HG02884 (cell line): ENCODE results near the gene SERPINA5.
"Not testable (repeated sequence)": the region's sequence is repeated elsewhere in the genome, so short reads cannot be mapped to it uniquely, and the experiment has no call there.

Source experiments
- ATAC-seq: cut with Tn5 transposase; IDR thresholded peaks from one replicate; pipeline ENCODE4 v1.9.1; 2021; ENCODE audit warnings: mild to moderate bottlenecking, moderate library complexity; ENCODE audit not compliant: unreplicated experiment

Gene SERPINA5

GRCh38 chr14:94573475-94574277 is 7.5 kb upstream of the SERPINA5 start:
- ATAC-seq: no peak

- no peak for ATAC-seq
These were observed 6.9 kb upstream of the SERPINA5 start for GRCh38 chr14:94574336-94574735.

GRCh38 chr14:94575730-94576585 is 5.3 kb upstream of the SERPINA5 start:
- no peak for ATAC-seq

GRCh38 chr14:94577472-94577871 is 3.8 kb upstream of the SERPINA5 start:
- not testable (repeated sequence) for ATAC-seq

DNA sequence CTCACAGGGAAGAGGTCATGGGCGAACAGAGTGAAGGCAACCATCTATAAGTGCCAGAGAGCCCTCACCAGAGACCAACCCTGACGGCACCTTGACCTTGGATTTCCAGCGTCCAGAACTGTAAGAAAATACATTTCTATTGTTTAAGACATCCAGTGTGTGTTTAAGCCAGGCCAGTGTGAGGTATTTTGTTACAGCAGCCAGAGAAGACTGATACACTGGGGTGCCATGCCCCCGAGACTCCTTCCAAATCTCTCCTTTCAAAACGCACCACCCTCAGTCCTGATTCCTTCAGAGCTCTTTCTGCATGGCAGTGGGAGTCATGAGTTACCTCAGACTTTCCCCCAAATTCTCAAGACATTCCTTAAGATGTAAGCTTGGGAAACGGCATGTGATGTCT is 2.5 kb upstream of the SERPINA5 start:
- no peak for ATAC-seq

DNA sequence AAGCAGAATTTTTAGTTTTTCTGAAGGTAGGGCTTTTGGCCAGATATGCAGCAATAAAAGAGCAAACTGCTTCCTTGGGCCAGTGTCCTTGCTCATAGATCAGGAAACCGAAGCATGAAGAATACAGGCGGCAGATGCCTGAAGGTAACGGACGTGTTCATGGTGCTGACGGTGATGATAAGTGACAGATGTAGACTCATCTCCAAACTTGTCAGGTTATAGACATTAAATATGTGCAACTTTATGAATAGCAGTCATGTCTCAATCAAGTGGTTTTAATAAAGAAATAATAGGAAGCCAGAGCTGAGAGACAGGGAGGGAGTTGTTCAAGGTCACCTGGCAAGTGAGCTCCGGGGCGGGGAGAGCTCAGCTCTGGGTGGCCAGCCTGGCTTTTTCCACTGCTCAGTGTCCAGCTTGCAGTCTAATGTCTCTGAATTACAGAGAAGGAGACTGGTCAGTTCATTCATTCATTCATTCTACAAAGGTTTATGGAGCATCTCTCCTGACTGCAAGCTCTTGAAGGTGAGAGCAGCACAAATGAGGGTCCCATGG is 1.0 kb downstream of the SERPINA5 start:
- ATAC-seq: no peak

- no peak for ATAC-seq
These were observed 1.6 kb downstream of the SERPINA5 start for GRCh38 chr14:94582851-94583250.

DNA sequence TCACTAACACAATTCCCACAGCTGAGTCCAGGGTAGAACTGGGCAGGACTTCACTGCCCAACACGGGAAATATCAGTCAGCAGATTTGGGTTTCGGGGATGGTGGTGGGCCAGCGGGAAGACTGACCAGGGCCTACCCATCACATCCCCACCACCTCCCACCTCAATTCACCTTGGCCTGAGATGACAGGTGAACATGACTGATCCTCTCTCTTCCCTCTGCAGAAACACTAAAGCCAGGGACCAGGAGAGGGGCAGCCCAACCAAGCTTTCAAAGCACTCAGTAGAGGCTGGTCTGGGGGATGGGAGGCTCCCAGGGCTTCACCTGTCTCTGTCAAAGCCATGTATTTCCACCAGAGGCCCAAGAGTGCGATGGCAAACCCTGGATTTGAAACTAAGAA is 2.3 kb downstream of the SERPINA5 start:
- ATAC-seq: no peak

DNA sequence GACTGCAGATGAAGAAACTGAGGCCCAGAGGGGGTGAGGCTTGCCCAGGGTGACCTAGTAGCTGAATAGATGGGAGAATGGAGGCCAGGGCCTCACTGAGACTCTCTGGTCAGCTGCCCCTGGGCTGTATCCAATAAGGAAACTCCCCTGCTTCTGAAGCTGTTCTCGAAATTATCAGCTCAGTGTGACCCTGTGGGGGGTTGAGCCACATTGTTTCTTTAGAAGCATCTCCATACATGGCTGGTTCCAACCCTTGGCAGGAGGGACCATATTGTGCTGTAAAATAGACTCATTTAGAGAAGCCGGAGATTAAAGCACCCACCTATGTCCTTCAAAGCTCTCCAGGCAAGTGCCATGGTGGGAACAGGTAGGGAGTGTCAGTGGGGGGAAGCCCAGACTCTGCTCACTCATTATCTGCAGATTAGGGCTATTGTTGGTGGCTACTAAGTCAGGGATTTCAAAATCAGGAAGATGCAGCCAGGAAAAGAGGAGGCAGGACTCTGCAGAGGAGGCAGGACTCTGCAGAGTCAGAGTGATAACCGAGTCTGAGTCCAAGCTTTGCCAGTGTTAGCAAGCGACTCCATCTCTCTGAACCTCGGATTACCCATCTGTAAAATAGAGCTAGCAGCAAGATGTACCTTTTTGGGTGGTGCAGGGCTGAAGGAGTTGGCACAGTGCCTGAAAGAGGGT is 3.5 kb downstream of the SERPINA5 start:
- no peak for ATAC-seq

GRCh38 chr14:94586635-94587034 is 5.4 kb downstream of the SERPINA5 start:
- no peak for ATAC-seq

DNA sequence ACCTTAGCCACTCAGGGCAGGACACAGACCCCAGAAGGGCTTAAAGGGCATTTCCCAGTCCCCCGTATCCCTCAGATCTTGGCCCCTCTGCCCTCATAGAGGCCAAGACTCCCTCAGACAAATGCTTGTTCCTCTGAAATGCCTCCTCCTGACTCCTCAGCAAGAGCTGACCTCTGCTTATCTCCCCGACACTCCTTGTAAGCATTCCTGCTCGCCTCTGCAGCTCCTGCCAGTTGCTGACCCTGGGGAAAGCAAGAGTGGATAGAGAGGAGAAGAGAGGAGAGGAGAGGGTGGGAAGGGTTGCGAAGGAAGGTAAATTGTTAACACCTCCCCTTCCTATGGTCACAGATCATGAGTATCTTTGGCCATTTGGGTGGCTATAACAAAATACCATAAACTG is 7.1 kb downstream of the SERPINA5 start:
- no peak for ATAC-seq

GRCh38 chr14:94591073-94591472 is 9.8 kb downstream of the SERPINA5 start:
- ATAC-seq: no peak

DNA sequence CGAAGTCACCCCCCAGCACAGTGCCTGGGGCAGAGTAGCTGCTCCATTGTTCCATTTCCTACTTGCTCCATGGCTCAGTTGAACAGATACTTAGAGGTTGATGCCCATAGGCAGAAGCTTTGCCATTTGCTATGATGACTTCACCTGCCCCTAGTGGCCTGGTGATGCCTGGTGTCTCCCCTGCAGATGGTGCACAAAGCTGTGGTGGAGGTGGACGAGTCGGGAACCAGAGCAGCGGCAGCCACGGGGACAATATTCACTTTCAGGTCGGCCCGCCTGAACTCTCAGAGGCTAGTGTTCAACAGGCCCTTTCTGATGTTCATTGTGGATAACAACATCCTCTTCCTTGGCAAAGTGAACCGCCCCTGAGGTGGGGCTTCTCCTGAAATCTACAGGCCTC is 10.6 kb downstream of the SERPINA5 start:
- ATAC-seq: no peak

- ATAC-seq: no peak
These were observed 11.2 kb downstream of the SERPINA5 start for GRCh38 chr14:94592457-94592856.

DNA sequence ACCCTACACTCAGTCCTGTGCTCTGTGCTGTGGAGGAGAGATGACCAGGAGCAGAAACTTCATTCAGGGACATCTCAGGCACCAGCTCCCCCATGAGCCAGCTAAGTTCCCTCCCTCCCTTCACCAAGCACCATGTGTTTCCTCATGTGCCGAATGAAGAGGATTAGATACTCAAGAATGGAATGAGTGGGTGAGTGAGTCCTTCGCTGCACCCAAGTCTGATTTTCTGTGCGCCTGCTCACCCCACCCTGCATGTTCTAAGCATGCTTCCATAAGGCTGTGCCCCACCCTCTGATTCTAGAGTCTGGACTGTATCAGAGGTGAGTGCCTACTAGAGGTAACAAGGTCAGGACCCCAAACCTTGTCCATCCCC is 12.1 kb downstream of the SERPINA5 start:
- no peak for ATAC-seq

- no peak for ATAC-seq
These were observed 12.7 kb downstream of the SERPINA5 start for GRCh38 chr14:94593749-94594431.

DNA sequence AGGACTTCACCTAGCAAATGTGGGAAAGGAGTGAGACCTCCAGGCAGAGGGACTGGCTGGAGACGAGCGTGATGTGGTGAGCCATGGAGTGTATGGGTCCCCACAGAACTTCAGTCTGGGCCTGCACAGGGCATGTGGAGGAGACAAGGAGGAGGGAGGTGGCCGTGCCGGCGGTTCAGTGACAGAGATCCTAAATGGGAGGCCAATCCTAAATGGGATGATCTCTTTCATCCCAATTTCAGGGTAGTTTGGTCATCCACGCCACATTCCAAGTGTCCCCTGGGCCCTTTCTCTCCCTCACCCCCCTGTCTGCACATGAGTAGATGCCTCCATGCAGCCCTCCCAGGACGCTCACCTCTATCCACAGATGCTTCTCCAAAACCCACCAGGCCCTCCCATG is 13.2 kb downstream of the SERPINA5 start:
- no peak for ATAC-seq

GRCh38 chr14:94595912-94596311 is 14.7 kb downstream of the SERPINA5 start:
- no peak for ATAC-seq

DNA sequence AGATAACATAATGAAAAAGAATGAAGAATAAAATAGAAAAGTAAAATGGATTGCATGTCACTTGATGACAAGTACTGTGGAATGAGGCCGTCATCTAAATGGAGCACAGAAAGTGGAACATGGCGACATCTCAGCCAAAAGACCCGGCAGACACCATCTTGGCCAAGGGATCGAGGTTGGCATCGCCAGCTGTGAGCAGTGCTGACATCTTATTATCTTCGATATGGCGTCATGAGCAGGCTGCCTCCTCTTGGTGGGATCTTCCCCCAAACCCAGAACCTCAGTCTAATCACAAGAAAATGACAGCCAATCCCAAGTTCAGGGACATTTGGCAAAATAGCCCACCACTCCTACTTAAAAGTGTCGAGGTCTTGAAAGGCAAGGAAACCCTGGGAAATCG is 15.1 kb downstream of the SERPINA5 start:
- no peak for ATAC-seq

GRCh38 chr14:94597788-94598187 is 16.6 kb downstream of the SERPINA5 start:
- ATAC-seq: no peak

DNA sequence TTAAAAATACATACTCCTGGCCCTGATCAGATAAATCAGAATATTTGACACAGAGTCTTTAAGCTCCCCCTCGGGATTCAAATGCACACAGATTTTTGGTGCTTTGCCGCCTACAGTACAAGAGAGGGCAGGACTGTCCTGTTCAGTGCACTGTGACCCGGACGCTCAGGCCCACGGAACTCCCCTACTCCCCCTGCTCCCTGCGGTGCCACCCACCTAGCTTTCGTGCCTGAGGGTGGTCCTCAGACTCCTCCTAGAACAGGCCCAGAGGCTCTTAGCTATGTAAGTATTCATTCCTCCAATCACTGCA is 17.2 kb downstream of the SERPINA5 start:
- no peak for ATAC-seq
